NCI-H2196 (cell line): ENCODE results near the gene SUMO3.
A peak's percentile ranks its signal among the peaks of the same experiment; 100 is the strongest.

Source experiments
- DNase-seq: peaks from one replicate; lab custom pipeline; 2025; ENCODE audit not compliant: unreplicated experiment; lab: John Stamatoyannopoulos, UW

Gene SUMO3

GRCh38 chr21:44817914-44818639 is at the start of gene SUMO3:
Gene SUMO3 (minus strand): TSS chr21:44818062. CDS start chr21:44817968, 94 bp downstream.
- DNase-seq, result peak; percentile 91

- no peak for DNase-seq
Measured at GRCh38 chr21:44867464-44867863, 49.6 kb upstream of the SUMO3 start.

- no peak for DNase-seq
Measured at GRCh38 chr21:44866780-44867179, 48.9 kb upstream of the SUMO3 start.

GRCh38 chr21:44865561-44866280 is 47.9 kb upstream of the SUMO3 start:
- DNase-seq, result no peak

- no peak for DNase-seq
Measured at GRCh38 chr21:44862869-44863685, 45.2 kb upstream of the SUMO3 start.

- no peak for DNase-seq
Measured at GRCh38 chr21:44858791-44859190, 40.9 kb upstream of the SUMO3 start.

- no peak for DNase-seq
Measured at GRCh38 chr21:44858291-44858690, 40.4 kb upstream of the SUMO3 start.

GRCh38 chr21:44857127-44857892 is 39.4 kb upstream of the SUMO3 start:
- no peak for DNase-seq

GRCh38 chr21:44856131-44856530 is 38.3 kb upstream of the SUMO3 start:
- no peak for DNase-seq

- no peak for DNase-seq
Measured at GRCh38 chr21:44855572-44855971, 37.7 kb upstream of the SUMO3 start.

- DNase-seq, result no peak
Measured at GRCh38 chr21:44854664-44855446, 37.0 kb upstream of the SUMO3 start.

GRCh38 chr21:44854391-44854663 is 36.5 kb upstream of the SUMO3 start:
- no peak for DNase-seq

- DNase-seq, result no peak
Measured at GRCh38 chr21:44853601-44854390, 35.9 kb upstream of the SUMO3 start.

- DNase-seq, result no peak
Measured at GRCh38 chr21:44850905-44851657, 33.2 kb upstream of the SUMO3 start.

GRCh38 chr21:44850208-44850800 is 32.4 kb upstream of the SUMO3 start:
- DNase-seq, result no peak

GRCh38 chr21:44849616-44850130 is 31.8 kb upstream of the SUMO3 start:
- DNase-seq, result no peak

GRCh38 chr21:44848821-44849521 is 31.1 kb upstream of the SUMO3 start:
- DNase-seq, result no peak
